Gastrocnemius medialis (tissue), 4 donors: ENCODE data around the gene WLS.

Source experiments
- CTCF ChIP-seq, 5 experiments: fragments of 450-650 bp in 3 of 5; fragments of 200-600 bp in 2 of 5; sonication (generic) in 2 of 5; IDR thresholded peaks in 4 of 5; conservative IDR thresholded peaks in 1 of 5; 1 replicate in 4 of 5; 2 replicates in 1 of 5; pipeline ENCODE4 v1.5.1; 2016 to 2019; ENCODE audit warnings: antibody characterized with exemption in 5 of 5, mild to moderate bottlenecking in 3 of 5, moderate library complexity in 3 of 5
- POLR2A ChIP-seq, 2 donors: fragments of 450-650 bp; IDR thresholded peaks; one replicate each; pipeline ENCODE4 v1.6.1; 2017; ENCODE audit warnings: antibody characterized with exemption in 2 of 2, mild to moderate bottlenecking in 2 of 2, moderate library complexity in 2 of 2

GRCh38 chr1:68168545-68169171, 63.7 kb downstream of the WLS start:
- no peak for TF ChIP-seq CTCF (IDR thresholded peaks at IDR 0.05 in 4 of 5, conservative IDR thresholded peaks at IDR 0.05 in 1 of 5)
- TF ChIP-seq POLR2A (IDR thresholded peaks at IDR 0.05): no peak
